Measurements from ENCODE around the gene ODAPH.
"Not testable (repeated sequence)": the region's sequence is repeated elsewhere in the genome, so short reads cannot be mapped to it uniquely, and the experiment has no call there.

Gene ODAPH, protein sequence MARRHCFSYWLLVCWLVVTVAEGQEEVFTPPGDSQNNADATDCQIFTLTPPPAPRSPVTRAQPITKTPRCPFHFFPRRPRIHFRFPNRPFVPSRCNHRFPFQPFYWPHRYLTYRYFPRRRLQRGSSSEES

DNA sequence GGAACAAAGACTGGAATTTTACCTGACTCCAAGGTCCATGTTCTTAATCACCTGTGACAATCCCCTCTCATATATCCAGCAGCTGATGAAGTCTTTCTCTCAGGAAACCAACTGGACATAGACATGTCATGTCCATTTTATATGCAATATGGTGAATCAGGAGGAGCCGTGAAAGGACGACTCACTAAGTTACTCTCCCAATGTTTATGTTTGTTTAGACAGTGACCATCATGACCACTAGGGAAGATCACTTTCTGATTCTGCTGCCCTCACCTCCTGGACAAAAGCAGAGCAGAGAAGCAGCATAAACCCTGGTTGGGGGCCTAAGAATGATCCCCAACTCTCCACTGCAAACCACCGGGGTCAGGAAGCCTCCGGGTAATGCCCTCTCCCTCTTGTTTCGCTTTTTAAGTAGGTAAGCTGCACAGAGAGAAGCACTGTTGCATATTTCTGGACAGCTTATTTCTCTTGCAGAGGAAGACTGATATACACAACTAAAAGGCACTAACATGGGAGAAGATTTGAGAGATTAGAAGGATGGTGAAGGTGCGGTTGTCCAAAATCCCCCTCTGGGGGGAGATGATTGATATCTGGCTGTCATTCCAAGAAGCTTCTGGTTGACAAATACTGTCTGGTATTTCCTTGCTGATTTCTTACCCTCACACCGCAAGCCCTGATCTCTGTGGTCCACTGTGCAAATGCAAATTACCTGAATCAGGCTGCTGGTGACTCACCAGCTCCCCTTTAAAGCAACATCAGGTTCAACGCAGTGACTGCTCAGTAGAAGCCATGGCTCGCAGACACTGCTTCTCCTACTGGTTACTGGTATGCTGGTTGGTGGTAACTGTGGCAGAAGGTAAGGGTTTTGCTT is at the start of gene ODAPH:
Gene ODAPH (plus strand): TSS at position 773 of the 871 bp plus-strand sequence. CDS start 17 bp downstream, at position 790.
- no peak within 1 kb of the TSS for H3K27ac ChIP-seq
- TF ChIP-seq CTCF (conservative IDR thresholded peaks at IDR 0.05) (peak; percentile 35), ZFX (IDR thresholded peaks at IDR 0.05) (no peak)

- not testable (repeated sequence) for H3K27ac ChIP-seq
Observed at GRCh38 chr4:75509592-75509991, 46.3 kb upstream of the ODAPH start.

GRCh38 chr4:75511841-75512240 is 44.0 kb upstream of the ODAPH start:
- no peak overlapping the region for H3K27ac ChIP-seq
- TF ChIP-seq ZFX (IDR thresholded peaks at IDR 0.05) (no peak), CTCF (conservative IDR thresholded peaks at IDR 0.05) (no peak)

GRCh38 chr4:75512386-75513211 is 43.3 kb upstream of the ODAPH start:
- TF ChIP-seq CTCF (conservative IDR thresholded peaks at IDR 0.05) (no peak), ZFX (IDR thresholded peaks at IDR 0.05) (no peak)

GRCh38 chr4:75513526-75514130 is 42.2 kb upstream of the ODAPH start:
- no peak for TF ChIP-seq CTCF (conservative IDR thresholded peaks at IDR 0.05)
- peak; percentile 28; the same call in 1 of the 2 replicates for TF ChIP-seq ZFX (IDR thresholded peaks at IDR 0.05)
- peak overlapping the region; percentile 78 for H3K27ac ChIP-seq

More at GRCh38 chr4:75512386-75513211, 43.3 kb upstream of the ODAPH start:
- H3K27ac ChIP-seq: no peak overlapping the region

GRCh38 chr4:75514131-75514948 is 41.5 kb upstream of the ODAPH start, which contains the start of the genes RCHY1 and THAP6:
RCHY1 (minus strand) TSS chr4:75514403; CDS start chr4:75514286, 117 bp downstream.
THAP6 (plus strand) TSS chr4:75514473; CDS start chr4:75515453, 980 bp downstream.
- peak within 1 kb of the TSS; percentile 78 for H3K27ac ChIP-seq
- no peak for TF ChIP-seq ZFX (IDR thresholded peaks at IDR 0.05)
- TF ChIP-seq CTCF (conservative IDR thresholded peaks at IDR 0.05): no peak
